Rectal smooth muscle tissue (tissue), 1 donor: ENCODE measurements around the gene APLN.

Experiments used
- H3K27ac ChIP-seq: one replicate; pipeline ENCODE4 v1.7.0; 2013; ENCODE audit warnings: low read depth, low read length, inconsistent platforms
- H3K27me3 ChIP-seq: one replicate; pipeline ENCODE4 v1.7.0; 2013; ENCODE audit warnings: low read length; ENCODE audit not compliant: control insufficient read depth, insufficient read depth
- H3K36me3 ChIP-seq: one replicate; pipeline ENCODE4 v1.7.0; 2013; ENCODE audit warnings: low read length; ENCODE audit not compliant: control insufficient read depth, insufficient read depth
- H3K4me1 ChIP-seq: one replicate; pipeline ENCODE4 v1.7.0; 2013; ENCODE audit warnings: low read length; ENCODE audit not compliant: control insufficient read depth, insufficient read depth
- H3K4me3 ChIP-seq: one replicate; pipeline ENCODE4 v1.7.0; 2013; ENCODE audit warnings: low read length
- H3K9ac ChIP-seq: one replicate; pipeline ENCODE4 v1.7.0; 2013; ENCODE audit warnings: low read length

Gene APLN

GRCh38 chrX:129647418-129648410 is 7.0 kb downstream of the APLN start:
- H3K4me3 ChIP-seq, result no peak overlapping the region
- H3K4me1 ChIP-seq, result no peaks in the 10 kb centered on the region
- H3K27ac ChIP-seq, result no peak overlapping the region
- H3K27me3 ChIP-seq, result peaks cover 6% of the 10 kb centered on the region
- no peak overlapping the region for H3K9ac ChIP-seq
- H3K36me3 ChIP-seq, result no peaks in the 10 kb centered on the region

- Histone ChIP-seq H3K36me3 (no peaks in the 10 kb centered on the region), H3K27me3 (peaks cover 6% of the 10 kb centered on the region), H3K27ac (no peak overlapping the region), H3K9ac (no peak overlapping the region), H3K4me1 (no peaks in the 10 kb centered on the region), H3K4me3 (no peak overlapping the region)
Observed at GRCh38 chrX:129646566-129647417, 8.0 kb downstream of the APLN start.

GRCh38 chrX:129642641-129643040 is 12.1 kb downstream of the APLN start:
- H3K9ac ChIP-seq, result no peak overlapping the region
- no peaks in the 10 kb centered on the region for H3K27me3 ChIP-seq
- H3K27ac ChIP-seq, result no peak overlapping the region
- no peaks in the 10 kb centered on the region for H3K4me1 ChIP-seq
- H3K4me3 ChIP-seq, result no peak overlapping the region
- H3K36me3 ChIP-seq, result no peaks in the 10 kb centered on the region

GRCh38 chrX:129641941-129642340 is 12.8 kb downstream of the APLN start:
- no peak overlapping the region for H3K9ac ChIP-seq
- H3K36me3 ChIP-seq, result no peaks in the 10 kb centered on the region
- H3K4me3 ChIP-seq, result no peak overlapping the region
- no peaks in the 10 kb centered on the region for H3K4me1 ChIP-seq
- no peaks in the 10 kb centered on the region for H3K27me3 ChIP-seq
- H3K27ac ChIP-seq, result no peak overlapping the region

- Histone ChIP-seq H3K4me1 (no peaks in the 10 kb centered on the region), H3K9ac (no peak overlapping the region), H3K4me3 (no peak overlapping the region), H3K27ac (no peak overlapping the region), H3K36me3 (no peaks in the 10 kb centered on the region), H3K27me3 (no peaks in the 10 kb centered on the region)
Observed at GRCh38 chrX:129641469-129641868, 13.3 kb downstream of the APLN start.

GRCh38 chrX:129640737-129641136 is 14.0 kb downstream of the APLN start:
- no peaks in the 10 kb centered on the region for H3K4me1 ChIP-seq
- no peak overlapping the region for H3K9ac ChIP-seq
- H3K27me3 ChIP-seq, result no peaks in the 10 kb centered on the region
- no peak overlapping the region for H3K4me3 ChIP-seq
- H3K36me3 ChIP-seq, result no peaks in the 10 kb centered on the region
- no peak overlapping the region for H3K27ac ChIP-seq

- Histone ChIP-seq H3K9ac (no peak overlapping the region), H3K27me3 (no peaks in the 10 kb centered on the region), H3K27ac (no peak overlapping the region), H3K36me3 (no peaks in the 10 kb centered on the region), H3K4me3 (no peak overlapping the region), H3K4me1 (no peaks in the 10 kb centered on the region)
Observed at GRCh38 chrX:129638917-129639316, 15.8 kb downstream of the APLN start.

- Histone ChIP-seq H3K4me3 (no peak overlapping the region), H3K36me3 (no peaks in the 10 kb centered on the region), H3K27me3 (no peaks in the 10 kb centered on the region), H3K9ac (no peak overlapping the region), H3K27ac (no peak overlapping the region), H3K4me1 (no peaks in the 10 kb centered on the region)
Observed at GRCh38 chrX:129637217-129638109, 17.3 kb downstream of the APLN start.

- Histone ChIP-seq H3K4me3 (no peak overlapping the region), H3K4me1 (no peaks in the 10 kb centered on the region), H3K27ac (no peak overlapping the region), H3K9ac (no peak overlapping the region), H3K27me3 (no peaks in the 10 kb centered on the region), H3K36me3 (no peaks in the 10 kb centered on the region)
Observed at GRCh38 chrX:129636175-129636681, 18.5 kb downstream of the APLN start.

- H3K27me3 ChIP-seq, result no peaks in the 10 kb centered on the region
- no peak overlapping the region for H3K9ac ChIP-seq
- H3K4me3 ChIP-seq, result no peak overlapping the region
Observed at GRCh38 chrX:129634541-129634940, 20.2 kb downstream of the APLN start.

GRCh38 chrX:129632443-129632842 is 22.3 kb downstream of the APLN start:
- H3K27ac ChIP-seq, result no peak overlapping the region
- H3K4me1 ChIP-seq, result no peaks in the 10 kb centered on the region
- H3K27me3 ChIP-seq, result no peaks in the 10 kb centered on the region
- no peaks in the 10 kb centered on the region for H3K36me3 ChIP-seq
- no peak overlapping the region for H3K9ac ChIP-seq
- H3K4me3 ChIP-seq, result no peak overlapping the region

More at GRCh38 chrX:129634541-129634940, 20.2 kb downstream of the APLN start:
- Histone ChIP-seq H3K36me3 (no peaks in the 10 kb centered on the region), H3K4me1 (no peaks in the 10 kb centered on the region), H3K27ac (no peak overlapping the region)
